ENCODE measurements around the gene TTC3. TPM values are rescaled to one million over a fixed set of nuclear protein-coding genes. Genes with fewer than 3 reads are reported as not detected.

The TTC3 gene
- total RNA-seq, 2 donors from 2014 or later = 169 to 201 TPM

DNA sequence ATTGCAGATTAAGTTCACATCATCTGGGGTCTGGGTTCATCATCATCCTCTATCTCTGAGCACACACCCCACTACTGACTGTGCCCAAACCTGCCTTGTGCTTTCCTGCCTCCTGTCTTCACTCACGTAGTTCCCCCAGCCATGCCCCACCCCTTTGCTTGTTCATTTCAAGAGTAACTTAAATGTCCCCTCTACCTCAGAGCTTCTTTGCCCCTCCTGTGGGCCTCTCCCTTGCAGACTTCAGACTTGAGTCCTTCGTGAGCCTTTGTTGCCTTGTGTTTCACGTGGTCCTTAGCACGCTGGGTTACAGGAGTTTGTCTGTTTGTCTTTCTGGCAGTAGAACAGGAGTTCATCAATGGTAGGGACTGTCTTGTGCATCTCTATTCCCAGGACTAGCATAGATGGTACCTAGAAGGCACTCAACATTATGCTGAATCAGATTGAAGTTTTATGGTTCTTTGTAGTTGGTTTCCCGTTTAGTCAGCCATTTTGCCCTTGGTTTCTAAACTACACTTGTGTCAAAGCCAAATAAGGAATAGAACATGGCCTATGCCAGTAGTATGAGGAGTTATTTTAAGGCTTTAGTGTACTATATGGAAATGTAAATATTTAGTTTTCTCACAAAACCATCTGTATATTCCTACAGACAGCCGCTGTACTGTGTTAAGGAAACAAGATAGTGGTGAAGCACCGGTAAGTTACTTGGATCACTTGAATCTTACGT, 86.2 kb downstream of the TTC3 start:
- no peaks in the 10 kb centered on the region for H3K27me3 ChIP-seq (replicated peaks; ENCODE audit: insufficient read depth)
- H3K9me3 ChIP-seq = no peaks in the 10 kb centered on the region
- H3K27ac ChIP-seq = no peak overlapping the region
- intact Hi-C loops (cut with DNase I) = loop anchor here (10.0 kb wide), 1 partner anchor 206 kb away; the partner anchor contains the start of gene DYRK1A
- TF ChIP-seq POLR2A (IDR thresholded peaks at IDR 0.05) = no peak
- no peak for TF ChIP-seq POLR2AphosphoS5 (IDR thresholded peaks at IDR 0.05)
- TF ChIP-seq, protein P1, sequence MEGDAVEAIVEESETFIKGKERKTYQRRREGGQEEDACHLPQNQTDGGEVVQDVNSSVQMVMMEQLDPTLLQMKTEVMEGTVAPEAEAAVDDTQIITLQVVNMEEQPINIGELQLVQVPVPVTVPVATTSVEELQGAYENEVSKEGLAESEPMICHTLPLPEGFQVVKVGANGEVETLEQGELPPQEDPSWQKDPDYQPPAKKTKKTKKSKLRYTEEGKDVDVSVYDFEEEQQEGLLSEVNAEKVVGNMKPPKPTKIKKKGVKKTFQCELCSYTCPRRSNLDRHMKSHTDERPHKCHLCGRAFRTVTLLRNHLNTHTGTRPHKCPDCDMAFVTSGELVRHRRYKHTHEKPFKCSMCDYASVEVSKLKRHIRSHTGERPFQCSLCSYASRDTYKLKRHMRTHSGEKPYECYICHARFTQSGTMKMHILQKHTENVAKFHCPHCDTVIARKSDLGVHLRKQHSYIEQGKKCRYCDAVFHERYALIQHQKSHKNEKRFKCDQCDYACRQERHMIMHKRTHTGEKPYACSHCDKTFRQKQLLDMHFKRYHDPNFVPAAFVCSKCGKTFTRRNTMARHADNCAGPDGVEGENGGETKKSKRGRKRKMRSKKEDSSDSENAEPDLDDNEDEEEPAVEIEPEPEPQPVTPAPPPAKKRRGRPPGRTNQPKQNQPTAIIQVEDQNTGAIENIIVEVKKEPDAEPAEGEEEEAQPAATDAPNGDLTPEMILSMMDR (IDR thresholded peaks at IDR 0.05) = no peak
- no peaks in the 10 kb centered on the region for H3K36me3 ChIP-seq
- no peak for DNase-seq (ENCODE audit: low spot score)
- WGBS = 57% methylated on average over 8 of the region's 8 CpGs
- no peaks in the 10 kb centered on the region for H3K4me1 ChIP-seq (replicated peaks)
- no peak overlapping the region for H3K4me3 ChIP-seq

DNA sequence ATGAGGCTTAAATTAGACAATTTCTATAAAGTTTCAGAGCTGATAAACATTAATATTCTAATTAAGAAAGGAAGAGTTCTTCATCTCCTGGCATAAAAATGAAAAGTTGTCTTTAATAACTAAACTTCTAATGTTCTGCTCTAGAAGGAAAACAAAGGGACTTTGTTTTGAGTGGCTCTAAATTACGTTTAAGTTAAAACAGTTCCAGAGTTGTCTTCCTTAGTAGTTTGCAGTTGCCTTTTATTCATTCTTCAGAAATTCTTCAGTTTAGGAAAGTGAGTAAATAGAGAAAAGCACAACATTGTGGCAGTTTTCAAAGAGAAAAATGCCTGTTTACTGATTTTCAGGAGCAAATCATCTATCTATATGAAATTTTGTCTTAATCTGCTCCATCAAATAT, 86.9 kb downstream of the TTC3 start:
- H3K27ac ChIP-seq = no peak overlapping the region
- no peaks in the 10 kb centered on the region for H3K9me3 ChIP-seq
- intact Hi-C loops (cut with DNase I) = loop anchor here (10.0 kb wide), 1 partner anchor 205 kb away; the partner anchor contains the start of gene DYRK1A
- no peak overlapping the region for H3K4me3 ChIP-seq
- no peaks in the 10 kb centered on the region for H3K36me3 ChIP-seq
- TF ChIP-seq POLR2A (IDR thresholded peaks at IDR 0.05) = no peak
- no peak for TF ChIP-seq POLR2AphosphoS5 (IDR thresholded peaks at IDR 0.05)
- TF ChIP-seq, protein P1 (IDR thresholded peaks at IDR 0.05) = no peak
- no peak for DNase-seq (ENCODE audit: low spot score)
- WGBS = 43% methylated on average over 1 of the region's 1 CpG
- H3K4me1 ChIP-seq (replicated peaks) = no peaks in the 10 kb centered on the region
- H3K27me3 ChIP-seq (replicated peaks; ENCODE audit: insufficient read depth) = no peaks in the 10 kb centered on the region

DNA sequence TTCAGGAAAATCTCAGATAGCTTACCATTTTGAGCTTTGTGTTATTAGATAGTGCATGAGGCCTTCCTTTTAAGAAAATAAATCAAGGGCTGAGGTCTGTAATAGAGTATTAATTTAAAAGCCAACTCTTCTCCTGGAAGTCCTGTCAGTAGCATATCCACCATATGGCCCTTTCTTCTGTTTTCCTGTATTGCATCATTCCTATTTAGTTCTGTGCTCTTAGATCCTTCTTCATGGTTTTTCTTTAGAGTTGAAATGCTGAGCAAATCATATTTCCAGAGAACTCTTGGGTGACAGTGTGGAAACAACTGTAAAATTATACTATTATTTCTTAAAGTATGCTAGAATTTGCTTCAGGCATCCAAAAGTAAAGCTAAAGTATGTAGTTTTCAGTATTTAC, 91.7 kb downstream of the TTC3 start:
- intact Hi-C loops (cut with DNase I) = no loop called here
- DNase-seq (ENCODE audit: low spot score) = no peak
- TF ChIP-seq POLR2AphosphoS5 (IDR thresholded peaks at IDR 0.05) (no peak), POLR2A (IDR thresholded peaks at IDR 0.05) (no peak)
- TF ChIP-seq, protein P1 (IDR thresholded peaks at IDR 0.05) = no peak
- no peaks in the 10 kb centered on the region for H3K36me3 ChIP-seq
- H3K4me1 ChIP-seq (replicated peaks) = no peaks in the 10 kb centered on the region
- no peak overlapping the region for H3K27ac ChIP-seq
- H3K9me3 ChIP-seq = no peaks in the 10 kb centered on the region
- H3K27me3 ChIP-seq (replicated peaks; ENCODE audit: insufficient read depth) = no peaks in the 10 kb centered on the region
- no peak overlapping the region for H3K4me3 ChIP-seq

DNA sequence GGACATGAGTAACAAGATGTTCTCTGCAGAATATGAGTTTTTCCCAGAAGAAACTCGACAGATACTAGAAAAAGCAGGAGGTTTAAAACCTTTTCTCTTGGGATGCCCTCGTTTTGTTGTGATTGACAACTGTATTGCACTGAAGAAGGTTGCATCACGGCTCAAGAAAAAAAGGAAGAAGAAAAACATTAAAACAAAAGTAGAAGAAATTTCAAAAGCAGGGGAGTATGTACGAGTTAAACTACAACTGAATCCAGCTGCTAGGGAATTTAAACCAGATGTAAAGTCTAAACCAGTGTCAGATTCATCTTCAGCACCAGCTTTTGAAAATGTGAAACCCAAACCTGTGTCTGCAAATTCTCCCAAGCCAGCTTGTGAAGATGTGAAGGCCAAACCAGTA, 92.5 kb downstream of the TTC3 start:
- 60% methylated on average over 4 of the region's 4 CpGs for WGBS
- TF ChIP-seq POLR2A (IDR thresholded peaks at IDR 0.05) (no peak), POLR2AphosphoS5 (IDR thresholded peaks at IDR 0.05) (no peak)
- TF ChIP-seq, protein P1 (IDR thresholded peaks at IDR 0.05) = no peak
- DNase-seq (ENCODE audit: low spot score) = no peak
- intact Hi-C loops (cut with DNase I) = no loop called here
- Histone ChIP-seq H3K36me3 (no peaks in the 10 kb centered on the region), H3K9me3 (no peaks in the 10 kb centered on the region), H3K4me1 (replicated peaks) (no peaks in the 10 kb centered on the region), H3K27ac (no peak overlapping the region), H3K27me3 (replicated peaks; ENCODE audit: insufficient read depth) (no peaks in the 10 kb centered on the region), H3K4me3 (no peak overlapping the region)

DNA sequence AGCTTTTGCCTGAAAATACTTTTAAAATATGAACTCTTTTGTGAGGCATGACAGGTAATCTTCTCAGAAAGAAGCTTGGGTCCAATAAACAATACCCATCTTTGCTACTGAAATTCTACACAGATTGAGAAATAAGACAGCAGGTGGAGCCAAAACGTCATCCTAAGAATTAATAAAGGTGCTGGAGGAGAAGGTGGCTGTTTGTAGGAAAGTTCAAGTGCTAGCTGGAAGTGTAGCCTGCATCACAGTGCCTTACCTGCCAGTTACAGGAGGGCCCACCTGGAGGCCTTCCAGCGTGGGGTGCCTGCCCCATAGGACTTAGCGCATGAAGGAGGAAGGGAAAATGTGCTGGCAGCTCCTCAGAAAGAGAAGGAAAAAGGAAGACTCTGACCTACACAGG, 93.7 kb downstream of the TTC3 start:
- no peak for DNase-seq (ENCODE audit: low spot score)

More for the DNA sequence above, 93.7 kb downstream of the TTC3 start:
- WGBS = 46% methylated on average over 3 of the region's 3 CpGs
- TF ChIP-seq POLR2A (IDR thresholded peaks at IDR 0.05) (no peak), POLR2AphosphoS5 (IDR thresholded peaks at IDR 0.05) (no peak)
- TF ChIP-seq, protein P1 (IDR thresholded peaks at IDR 0.05) = peak in 2 of 4 experiments; percentile 26 to 30
- H3K27ac ChIP-seq = no peak overlapping the region
- no peaks in the 10 kb centered on the region for H3K27me3 ChIP-seq (replicated peaks; ENCODE audit: insufficient read depth)
- no peaks in the 10 kb centered on the region for H3K9me3 ChIP-seq
- H3K4me3 ChIP-seq = no peak overlapping the region
- intact Hi-C loops (cut with DNase I) = no loop called here
- H3K4me1 ChIP-seq (replicated peaks) = no peaks in the 10 kb centered on the region
- H3K36me3 ChIP-seq = no peaks in the 10 kb centered on the region

Measured in prostate gland (tissue), 2 donors.